Lung (tissue), 16 donors: ENCODE results near the gene S100PBP. TPM values are rescaled to one million over a fixed set of nuclear protein-coding genes. Genes with fewer than 3 reads are reported as not detected.

Source experiments
- ATAC-seq: fragments of 200-7000 bp; cut with Tn5 transposase; one replicate; pipeline ENCODE4 v1.9.1; 2020; ENCODE audit warnings: moderate number of reproducible peaks; ENCODE audit not compliant: insufficient read depth, low FRiP score
- DNase-seq, 3 donors: peaks; one replicate each; pipeline ENCODE4 v3.0.0-alpha.2; 2013 to 2017
- H3K27ac ChIP-seq, 2 donors: one replicate each; pipeline ENCODE4 v1.5.1; 2013; ENCODE audit warnings: mild to moderate bottlenecking in 2 of 2, moderate library complexity in 2 of 2, control low read depth in 1 of 2, inconsistent platforms in 1 of 2, low read depth in 1 of 2, low read length in 1 of 2
- H3K27me3 ChIP-seq, 3 donors: one replicate each; pipeline ENCODE4 v1.5.1; 2013; ENCODE audit warnings: low read length in 2 of 3; ENCODE audit not compliant: control insufficient read depth in 3 of 3, insufficient read depth in 3 of 3
- H3K36me3 ChIP-seq, 4 donors: one replicate each; pipeline ENCODE4 v1.5.1; 2013; ENCODE audit warnings: low read length in 4 of 4, mild to moderate bottlenecking in 1 of 4, moderate library complexity in 1 of 4; ENCODE audit not compliant: control insufficient read depth in 4 of 4, insufficient read depth in 4 of 4
- H3K4me1 ChIP-seq, 5 donors: one replicate each; pipeline ENCODE4 v1.5.1; 2013; ENCODE audit warnings: low read length in 5 of 5, mild to moderate bottlenecking in 2 of 5, moderate library complexity in 1 of 5; ENCODE audit not compliant: control insufficient read depth in 5 of 5, insufficient read depth in 5 of 5
- H3K4me3 ChIP-seq: one replicate; pipeline ENCODE4 v1.5.1; 2013; ENCODE audit warnings: mild to moderate bottlenecking, control low read depth, moderate library complexity
- H3K9ac ChIP-seq, 2 donors: one replicate each; pipeline ENCODE4 v1.5.1; 2013; ENCODE audit warnings: low read length in 2 of 2, control low read depth in 1 of 2; ENCODE audit not compliant: insufficient read depth in 1 of 2
- H3K9me3 ChIP-seq, 4 donors: one replicate each; pipeline ENCODE4 v1.5.1; 2013; ENCODE audit warnings: low read length in 3 of 4, mild to moderate bottlenecking in 1 of 4, moderate library complexity in 1 of 4; ENCODE audit not compliant: control insufficient read depth in 4 of 4, insufficient read depth in 3 of 4
- CTCF ChIP-seq: IDR thresholded peaks from 2 replicates; pipeline ENCODE4 v1.5.1; 2012; ENCODE audit warnings: mild to moderate bottlenecking; ENCODE audit errors: control extremely low read depth, extremely low read depth
- WGBS, 2 donors: extraction: QIAGEN DNeasy Blood & Tissue Kit; methylation state at CpG; one replicate each; pipeline ENCODE4 v1.1.7; 2013; 5-methylcytosine and 5-hydroxymethylcytosine counted together
- long read RNA-seq, 5 donors: transcript quantifications; one replicate each; lab custom pipeline, GENCODE V29; 2026
- polyA plus RNA-seq, 2 donors: library from polyadenylated mRNA; stranded (reverse); fragments of 200-250 nt; gene quantifications; one replicate each; pipeline ENCODE4 v1.2.1, GENCODE V29; 2013
- total RNA-seq, 2 donors: library from RNA; depleted of rRNA in 1 of 2; stranded (reverse); fragments of >200 nt in 1 of 2; gene quantifications; one replicate each; pipeline ENCODE4 v1.2.1, GENCODE V29; 2014 to 2021
- donor health status: control.
- donor health status: control.
- donor health status: Bipolar disorder and iron deficiency.
- donor health status: healthy.
- donor health status: DM: yes; HTN: yes; CAD: no.

S100PBP gene
- total RNA-seq = 10 to 100 TPM; 28.8 to 56.6 TPM
- polyA plus RNA-seq = 10 to 100 TPM in 1 of 2 donors, 1 to 10 TPM in 1; 7.4 to 13.1 TPM
- long read RNA-seq, donor 1, full-length matches to known transcripts = 8 of 8 reads
- long read RNA-seq, donor 1, partial matches to known transcripts = 0 of 8 reads
- long read RNA-seq, donor 1, other reads (novel, unspliced or antisense) = 0 of 8 reads
- long read RNA-seq, donor 2, full-length matches to known transcripts = 4 of 4 reads
- long read RNA-seq, donor 2, partial matches to known transcripts = 0 of 4 reads
- long read RNA-seq, donor 2, other reads (novel, unspliced or antisense) = 0 of 4 reads
- long read RNA-seq, donor 3, full-length matches to known transcripts = 7 of 7 reads
- long read RNA-seq, donor 3, partial matches to known transcripts = 0 of 7 reads
- long read RNA-seq, donor 3, other reads (novel, unspliced or antisense) = 0 of 7 reads
- long read RNA-seq, donor 4, partial matches to known transcripts = 0 of 3 reads
- long read RNA-seq, donor 4, other reads (novel, unspliced or antisense) = 0 of 3 reads
- long read RNA-seq, donor 5, full-length matches to known transcripts = 7 of 56 reads
- long read RNA-seq, donor 5, partial matches to known transcripts = 10 of 56 reads
- long read RNA-seq, donor 5, other reads (novel, unspliced or antisense) = 39 of 56 reads

GRCh38 chr1:32817159-32817814 lies at the start of gene S100PBP, which contains the start of gene YARS1:
TSS of gene S100PBP (plus strand) at chr1:32817653. CDS start at chr1:32826100, 8,447 bp downstream.
TSS of gene YARS1 (minus strand) at chr1:32817358. CDS start at chr1:32817244, 114 bp downstream.
- H3K4me3 ChIP-seq = peak within 1 kb of the TSS; percentile 91
- H3K27me3 ChIP-seq = no peaks in the 10 kb centered on the region
- peak; percentile 98 for ATAC-seq
- TF ChIP-seq CTCF = no peak
- peak; percentile 99 to 100 (median 100) for DNase-seq
- WGBS, 2 donors = 0 to 1% methylated on average over 50 to 55 of the region's 55 CpGs
- peak within 1 kb of the TSS; percentile 97 for H3K27ac ChIP-seq
- peak within 1 kb of the TSS; percentile 76 to 88 for H3K9ac ChIP-seq
- no peaks in the 10 kb centered on the region for H3K36me3 ChIP-seq
- H3K4me1 ChIP-seq = peaks cover 4 to 24% (median 8%) of the 10 kb centered on the region in 5 donors
- no peaks in the 10 kb centered on the region for H3K9me3 ChIP-seq

GRCh38 chr1:32768110-32768850 lies 49.2 kb upstream of the S100PBP start:
- no peak for TF ChIP-seq CTCF
- no peak for ATAC-seq

GRCh38 chr1:32769524-32770220 lies 47.8 kb upstream of the S100PBP start:
- Histone ChIP-seq H3K9ac (no peak overlapping the region), H3K4me3 (no peak overlapping the region), H3K9me3 (no peaks in the 10 kb centered on the region), H3K4me1 (peaks cover 0 to 46% (median 26%) of the 10 kb centered on the region in 5 donors), H3K27ac (no peak overlapping the region), H3K27me3 (no peaks in the 10 kb centered on the region), H3K36me3 (peaks cover 0 to 35% (median 6%) of the 10 kb centered on the region in 4 donors)
- TF ChIP-seq CTCF = no peak
- ATAC-seq = no peak
- WGBS, 2 donors = 88 to 92% methylated on average over 32 of the region's 32 CpGs
- no peak for DNase-seq

More at GRCh38 chr1:32768110-32768850, 49.2 kb upstream of the S100PBP start:
- peaks cover 0 to 46% (median 26%) of the 10 kb centered on the region in 5 donors for H3K4me1 ChIP-seq
- peaks cover 0 to 24% (median 2%) of the 10 kb centered on the region in 4 donors for H3K36me3 ChIP-seq
- WGBS, 2 donors = 83 to 89% methylated on average over 16 of the region's 16 CpGs
- no peak overlapping the region for H3K9ac ChIP-seq
- H3K4me3 ChIP-seq = no peak overlapping the region
- no peaks in the 10 kb centered on the region for H3K9me3 ChIP-seq
- H3K27ac ChIP-seq = peak overlapping the region in 1 of 2 donors; percentile 57
- no peaks in the 10 kb centered on the region for H3K27me3 ChIP-seq
- no peak for DNase-seq
